Activated CD4-positive, CD25-positive, alpha-beta regulatory T cell treated with anti-CD3 and anti-CD28 coated beads, Interleukin-2, amount 50 U/mL, for 72 hours (primary cell): ENCODE results near the gene STN1.
"Not testable (repeated sequence)": the region's sequence is repeated elsewhere in the genome, so short reads cannot be mapped to it uniquely, and the experiment has no call there.

Source experiments
- DNase-seq: peaks from one replicate; pipeline ENCODE4 v3.0.0; 2021

Gene STN1

DNA sequence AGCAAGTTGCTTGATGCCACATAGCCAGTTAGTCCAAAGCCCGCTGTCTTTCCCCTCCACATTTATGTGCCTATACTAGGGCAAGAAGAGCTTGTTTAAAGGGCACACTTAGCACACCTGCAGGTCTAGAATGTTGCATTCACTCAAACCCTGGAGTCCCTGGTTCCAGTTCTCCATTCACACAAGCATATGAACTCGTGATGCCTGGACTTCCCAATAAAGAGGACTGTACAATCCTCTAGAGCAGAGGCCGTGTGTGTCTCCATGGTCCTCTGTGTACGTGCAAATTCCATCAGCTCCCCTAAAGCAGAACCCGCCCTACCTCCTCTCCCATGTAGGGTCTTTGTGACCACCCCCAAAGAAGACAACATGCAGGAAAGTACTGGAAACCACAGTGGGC lies 59.6 kb downstream of the STN1 start:
- DNase-seq = no peak

DNA sequence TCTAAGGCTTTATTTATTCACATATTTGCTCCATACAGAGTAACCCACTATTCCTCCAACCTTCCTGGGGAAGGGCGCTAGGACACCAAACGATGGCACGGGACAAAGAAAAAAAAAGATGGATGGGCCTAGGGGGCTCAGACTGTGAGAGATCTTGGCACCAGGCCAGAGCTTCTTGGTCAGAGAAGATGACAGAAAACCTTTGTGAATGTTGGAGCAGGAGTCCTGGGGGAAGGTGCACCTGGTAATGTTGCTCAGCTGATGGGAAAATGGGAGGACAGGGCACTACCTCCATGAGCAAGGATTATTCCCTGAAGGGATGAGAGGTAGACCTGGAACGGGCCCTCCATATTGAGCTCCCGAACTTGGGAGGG lies 61.2 kb downstream of the STN1 start:
- no peak for DNase-seq

DNA sequence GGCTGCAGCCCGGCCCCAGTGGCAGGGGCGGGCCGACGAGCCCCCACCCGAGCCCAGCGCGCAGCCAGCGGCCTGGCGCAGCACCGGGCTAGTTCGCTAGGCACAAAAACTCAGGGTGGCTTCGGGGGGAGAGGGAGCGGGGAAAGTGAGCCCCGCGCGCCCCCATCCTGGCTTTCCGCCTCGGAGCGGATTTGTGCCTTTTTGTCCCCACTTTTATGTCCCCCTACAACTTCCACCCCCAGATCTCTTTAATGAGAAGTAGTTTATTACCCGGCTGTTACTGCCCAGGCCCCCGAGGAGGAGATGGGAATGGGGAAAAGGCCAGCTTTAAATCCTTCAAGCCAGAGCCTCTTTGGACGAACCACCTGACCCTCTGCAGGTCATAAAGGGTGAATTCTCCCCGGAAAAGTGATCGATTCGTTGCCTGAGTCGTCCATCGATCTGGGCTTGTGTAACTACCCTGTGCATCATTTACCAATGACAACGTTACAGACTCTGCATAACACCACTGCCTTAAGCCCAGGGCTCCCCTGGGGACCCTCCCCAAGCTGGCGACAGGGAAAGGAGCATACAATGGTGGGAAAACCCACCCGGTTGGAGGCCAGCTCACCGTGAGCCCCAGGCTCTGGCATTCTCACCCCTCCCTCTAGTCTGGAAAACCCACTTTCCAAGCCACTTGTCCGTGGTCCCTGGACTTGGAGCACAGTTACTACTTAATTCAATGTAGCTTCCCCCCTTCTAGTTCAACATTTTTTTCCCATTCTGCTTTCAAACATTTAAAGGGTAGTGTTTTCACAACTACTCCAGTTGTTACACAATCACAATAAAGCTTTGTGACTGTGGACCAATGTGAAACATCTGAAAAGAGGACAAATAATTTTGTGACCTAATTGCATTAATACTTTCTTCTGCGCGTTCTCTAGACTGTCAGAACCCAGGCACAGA lies 61.9 kb downstream of the STN1 start:
- DNase-seq = no peak

DNA sequence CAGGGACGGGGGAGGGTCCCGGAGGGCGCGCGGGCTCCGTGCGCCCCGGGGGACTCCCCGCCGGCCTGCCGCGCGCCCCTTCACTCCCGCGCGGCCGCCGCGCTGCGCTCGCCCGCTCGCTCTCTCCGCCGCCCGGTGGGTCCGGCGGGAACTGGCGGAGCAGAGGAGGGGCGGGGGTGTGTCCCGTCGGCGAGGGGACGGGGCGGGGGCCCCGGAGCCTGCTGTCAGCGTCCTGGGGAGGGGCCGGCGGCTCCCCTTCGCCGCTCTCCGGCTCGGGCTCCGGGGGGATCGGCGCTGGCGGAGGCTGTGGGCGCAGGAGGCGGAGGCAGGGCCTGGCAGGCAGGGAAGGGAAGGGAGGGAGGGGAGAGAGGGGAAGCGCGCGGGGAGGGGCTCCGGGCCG lies 62.6 kb downstream of the STN1 start, which contains the start of gene SH3PXD2A:
SH3PXD2A (minus strand) TSS at position 153 of the 400 bp plus-strand sequence. CDS start 310 bp downstream, outside the sequence.
- DNase-seq = no peak

DNA sequence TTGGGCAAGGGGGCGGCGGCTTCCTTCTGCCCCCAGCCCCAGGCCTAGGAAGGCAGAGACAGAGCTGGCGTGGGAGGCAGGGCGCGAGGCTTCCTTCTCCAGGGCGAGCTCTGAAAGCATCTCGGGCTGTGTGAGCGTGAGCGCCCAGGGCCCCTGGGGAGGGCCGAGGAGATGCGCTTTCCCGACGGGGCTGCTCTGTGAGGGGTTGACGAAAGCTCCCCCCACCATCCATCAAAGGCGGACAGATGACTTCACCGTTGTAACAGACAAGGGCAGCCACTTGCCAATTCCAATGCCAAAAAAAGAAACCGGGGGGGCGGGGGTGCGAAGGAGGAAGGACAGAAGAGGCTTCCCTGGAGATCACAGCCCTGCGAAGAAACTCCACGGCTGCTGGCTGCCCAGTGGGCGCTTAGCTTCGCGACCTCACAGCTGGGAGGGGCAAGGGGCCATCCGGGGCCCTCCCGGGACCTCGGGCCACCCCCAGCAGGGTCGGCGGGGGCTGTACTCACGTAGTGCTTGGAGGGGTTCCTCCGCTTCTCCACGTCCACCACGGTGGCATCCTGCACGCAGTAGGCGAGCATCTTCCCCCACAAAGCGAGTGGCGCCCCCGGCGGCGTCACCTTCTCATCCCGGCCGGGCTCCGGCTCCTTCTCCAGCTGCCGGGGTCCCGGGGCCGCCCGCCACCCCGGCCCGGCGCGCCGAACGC lies 63.1 kb downstream of the STN1 start:
- no peak for DNase-seq

DNA sequence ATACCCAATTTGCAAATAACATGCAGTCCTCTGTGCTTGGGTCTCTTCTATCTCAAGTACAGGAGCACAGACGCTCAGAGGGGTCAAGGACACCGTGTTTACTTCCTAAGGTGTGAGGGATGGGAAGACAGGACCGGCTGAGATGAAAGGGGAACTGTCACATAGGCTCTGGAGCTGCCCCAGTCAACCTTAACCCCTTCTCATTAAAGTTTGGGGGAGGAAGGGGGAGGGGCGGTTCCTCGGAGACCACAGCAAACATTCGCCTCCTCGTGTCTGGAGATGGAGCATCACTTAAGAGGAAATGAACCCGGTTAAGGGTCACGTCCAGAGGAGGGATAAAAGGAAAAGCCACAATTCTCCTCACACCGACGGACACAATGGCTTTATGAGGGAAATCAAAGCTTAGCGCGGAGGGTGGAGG lies 63.7 kb downstream of the STN1 start:
- no peak for DNase-seq

DNA sequence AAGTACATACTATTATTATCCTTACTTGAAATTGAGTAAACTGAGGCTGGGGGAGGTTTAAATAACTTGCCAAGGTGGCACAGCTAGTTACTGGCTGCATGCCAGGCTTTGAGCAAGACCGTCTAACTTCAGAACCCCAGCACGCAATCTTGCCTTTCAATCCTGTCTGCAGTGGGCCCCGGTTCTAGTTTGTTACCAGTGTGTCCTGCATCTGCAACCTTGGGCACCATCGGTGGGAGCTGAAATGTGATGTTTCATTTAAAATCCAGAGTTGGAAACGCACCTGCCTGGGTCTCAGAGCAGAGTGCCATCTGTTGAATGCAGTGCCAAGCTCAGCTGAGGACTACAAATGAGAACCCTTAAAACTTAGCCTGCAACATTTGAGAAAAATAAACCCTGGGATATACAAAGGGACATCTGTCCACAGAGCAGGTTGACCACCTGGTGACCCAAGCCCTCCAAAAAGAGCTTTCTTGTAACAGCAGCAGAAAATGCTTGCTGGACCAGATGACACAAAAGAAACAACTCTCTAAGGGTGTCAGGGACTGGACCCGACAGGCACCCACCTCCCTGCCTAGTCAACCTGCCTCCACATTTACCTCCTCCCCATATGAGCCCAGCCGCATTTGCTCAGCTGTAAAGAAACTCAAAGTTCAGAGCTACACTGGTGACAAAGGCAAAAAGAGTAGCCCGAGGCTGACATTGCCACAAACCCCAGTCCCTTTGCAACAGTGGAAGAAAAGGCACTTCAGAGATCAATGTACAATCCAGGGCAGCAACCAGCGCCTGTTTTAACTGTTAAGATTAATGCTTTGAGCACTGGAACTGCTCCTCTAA lies 64.3 kb downstream of the STN1 start:
- DNase-seq = no peak

DNA sequence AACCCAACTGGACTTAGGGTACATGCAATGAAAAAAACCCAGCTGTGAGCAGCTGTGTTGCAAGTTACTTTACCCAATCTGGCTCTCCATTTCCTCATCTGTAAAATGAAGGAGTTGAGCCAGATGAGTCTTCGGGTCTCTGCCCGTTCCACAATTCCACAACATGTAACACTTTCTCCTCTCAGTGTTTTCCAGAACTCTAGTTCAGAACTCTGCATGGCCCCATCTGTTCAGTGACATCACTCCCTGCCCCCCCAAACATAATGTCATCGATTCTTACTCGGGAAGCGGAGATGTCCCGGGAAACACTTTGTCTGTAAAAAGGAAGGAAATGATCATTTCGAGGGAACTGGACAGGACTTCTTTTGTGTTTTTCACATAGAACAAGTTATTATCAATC lies 65.1 kb downstream of the STN1 start:
- no peak for DNase-seq

DNA sequence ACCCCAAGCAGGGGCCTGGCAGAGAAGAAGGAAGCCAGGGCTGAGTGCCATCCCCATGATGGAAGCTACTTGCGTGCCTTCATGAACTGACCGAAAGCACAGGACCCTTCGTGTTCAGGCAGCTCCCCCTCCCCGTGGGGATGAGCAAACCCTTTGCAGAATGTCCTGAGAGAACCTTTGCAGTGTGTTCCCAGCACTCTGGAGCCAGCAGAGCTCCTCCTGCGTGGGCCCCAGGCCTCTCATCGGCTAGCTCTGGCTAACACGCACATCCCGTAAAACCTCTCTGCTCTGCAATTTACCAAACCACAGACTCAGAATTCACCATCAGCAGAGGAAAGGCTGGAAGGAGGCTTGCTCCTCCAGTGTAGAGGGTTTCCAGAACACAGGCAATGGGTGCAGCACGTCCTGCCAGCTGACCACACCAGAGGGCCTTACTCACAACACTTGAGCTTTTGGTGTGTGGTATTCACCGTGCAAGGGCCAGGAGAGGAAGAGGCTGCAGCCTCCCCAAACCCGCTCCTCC lies 65.7 kb downstream of the STN1 start:
- no peak for DNase-seq

DNA sequence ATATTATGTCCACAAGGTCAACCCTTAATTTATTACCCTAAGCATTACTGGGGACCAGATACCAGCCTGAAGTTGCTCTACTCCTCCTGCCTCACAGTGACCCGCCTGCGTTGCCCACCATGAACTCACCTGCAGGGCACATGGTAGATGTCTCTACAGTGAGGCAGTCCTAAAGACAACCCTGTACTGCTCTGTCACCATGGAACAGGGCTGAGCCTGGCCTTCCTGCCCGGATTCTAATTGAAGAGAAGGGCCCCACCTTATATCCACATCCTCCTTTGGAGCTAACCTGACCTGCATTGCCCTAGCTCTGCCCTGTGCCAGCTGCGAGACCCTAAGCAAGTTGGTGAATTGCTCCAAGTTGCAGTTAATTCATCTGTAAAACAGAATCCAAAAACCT lies 66.7 kb downstream of the STN1 start:
- DNase-seq = no peak

DNA sequence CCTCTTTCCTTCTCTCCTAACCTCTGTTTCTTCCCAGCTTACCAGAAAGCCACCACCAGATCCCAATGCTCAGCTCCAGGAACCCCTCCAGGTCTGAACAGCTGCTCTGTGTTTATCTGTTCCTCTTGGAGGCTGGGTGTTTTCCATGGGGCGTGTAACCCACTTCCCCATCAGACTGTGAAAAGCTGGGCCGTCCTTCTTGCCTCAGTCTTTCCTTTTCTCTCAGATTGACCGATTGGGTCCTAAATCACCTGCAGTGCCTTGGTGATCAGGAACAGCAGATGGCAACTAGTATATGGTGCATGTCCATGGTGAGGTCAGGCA lies 67.5 kb downstream of the STN1 start:
- DNase-seq = no peak

DNA sequence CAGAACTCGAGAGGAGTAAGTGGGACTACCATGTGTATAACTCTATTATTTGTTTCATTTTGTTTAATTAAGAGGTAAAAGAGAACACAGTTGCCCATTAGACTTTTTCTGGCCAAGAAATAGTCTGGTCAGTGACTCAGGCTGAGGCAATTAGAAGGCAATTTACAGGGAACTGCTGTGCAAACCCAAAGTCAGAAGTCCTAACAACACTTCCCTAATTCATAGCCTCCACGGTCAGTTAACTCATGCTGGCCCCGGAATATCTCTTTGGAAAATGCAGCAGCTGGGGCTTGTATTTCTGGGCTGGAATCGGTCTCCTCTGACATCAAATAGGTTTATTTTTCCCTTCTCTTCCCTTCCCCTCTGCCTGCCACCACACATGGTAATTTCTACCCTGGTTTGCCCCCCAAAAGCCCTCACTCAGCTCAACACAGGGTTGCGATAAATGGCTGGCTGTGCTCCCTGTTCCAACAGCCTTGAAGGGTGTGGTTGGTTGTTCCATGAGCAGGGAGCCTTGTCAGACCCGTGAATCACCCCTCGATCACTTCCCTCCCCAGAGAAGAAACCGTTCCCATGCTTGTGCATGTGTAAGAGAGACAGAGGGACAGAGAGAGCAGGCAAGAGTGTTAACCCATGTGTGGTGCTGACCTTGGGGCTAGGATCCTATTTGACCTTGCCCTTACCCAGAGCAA lies 68.0 kb downstream of the STN1 start:
- no peak for DNase-seq

DNA sequence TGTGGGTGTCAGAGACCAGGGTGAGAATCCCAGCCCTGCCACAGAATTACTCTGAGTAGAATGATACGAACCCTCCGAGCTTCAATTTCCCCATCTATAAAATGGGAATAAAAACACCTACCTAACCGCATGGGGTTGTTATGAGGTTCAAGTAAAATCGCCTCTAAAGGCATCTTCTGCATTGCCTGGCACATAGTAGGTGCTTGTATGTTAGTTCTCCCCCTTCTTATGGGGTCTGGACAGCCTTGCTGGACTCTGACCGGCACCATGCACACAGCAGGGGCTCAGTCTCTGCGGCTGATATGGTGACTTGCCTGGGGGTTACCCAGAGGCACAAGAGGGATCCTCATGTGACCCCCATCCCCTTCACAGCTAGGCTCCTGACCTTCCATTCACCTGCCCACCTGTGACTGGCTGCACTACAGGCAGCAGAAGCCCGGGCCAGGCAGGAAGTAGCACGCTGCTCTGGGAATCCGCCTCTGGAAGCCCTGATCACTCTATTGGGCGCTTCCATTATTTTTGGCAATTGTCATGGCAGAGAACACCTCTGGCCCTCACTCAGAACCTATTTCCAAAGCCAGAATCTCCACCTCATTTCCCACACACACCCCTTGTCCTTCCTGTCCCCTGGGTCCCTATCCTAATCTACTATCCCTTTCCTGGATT lies 68.6 kb downstream of the STN1 start:
- no peak for DNase-seq

DNA sequence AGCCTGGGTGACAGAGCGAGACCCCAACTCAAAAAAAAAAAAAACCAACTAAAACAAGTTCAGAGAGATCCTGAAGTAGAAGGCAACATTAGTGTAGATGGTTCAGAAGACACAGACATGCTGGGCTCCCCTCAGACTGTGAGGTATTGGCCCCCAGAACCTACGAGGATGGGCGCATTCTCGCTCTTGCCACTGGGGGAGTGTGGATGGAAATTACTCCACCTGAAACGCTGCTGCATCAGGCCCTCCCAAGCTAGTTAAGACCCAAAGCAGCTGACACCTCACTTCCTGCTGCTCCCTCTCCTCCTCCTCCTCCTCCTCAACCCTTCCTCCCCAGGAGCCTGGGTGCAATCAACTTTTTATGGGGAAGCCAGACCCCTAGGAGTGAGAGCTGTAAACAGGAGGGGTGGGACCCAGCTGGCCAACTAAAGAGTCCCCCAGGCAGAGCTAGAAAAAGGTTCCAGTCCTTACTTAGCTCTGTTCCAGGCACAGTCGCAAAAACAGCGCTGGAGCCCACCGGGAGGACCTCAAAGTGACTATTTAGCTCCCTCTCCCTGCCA lies 70.0 kb downstream of the STN1 start:
- DNase-seq = no peak

DNA sequence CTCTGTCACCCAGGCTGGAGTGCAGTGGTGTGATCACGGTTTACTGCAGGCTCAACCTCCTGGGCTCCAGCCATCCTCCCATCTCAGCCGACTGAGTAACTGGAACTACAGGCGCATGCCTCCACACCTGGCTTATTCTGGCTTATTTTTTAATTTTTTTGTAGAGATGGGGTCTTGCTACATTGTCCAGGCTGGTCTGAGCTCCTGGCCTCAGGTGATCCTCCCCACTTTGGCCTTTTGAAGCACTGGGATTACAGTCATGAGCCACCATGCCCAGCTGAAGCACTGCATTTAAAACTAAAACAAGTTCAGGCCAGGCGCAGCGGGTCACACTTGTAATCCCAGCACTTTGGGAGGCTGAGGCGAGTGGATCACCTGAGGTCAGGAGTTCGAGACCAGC lies 70.6 kb downstream of the STN1 start:
- DNase-seq = no peak

DNA sequence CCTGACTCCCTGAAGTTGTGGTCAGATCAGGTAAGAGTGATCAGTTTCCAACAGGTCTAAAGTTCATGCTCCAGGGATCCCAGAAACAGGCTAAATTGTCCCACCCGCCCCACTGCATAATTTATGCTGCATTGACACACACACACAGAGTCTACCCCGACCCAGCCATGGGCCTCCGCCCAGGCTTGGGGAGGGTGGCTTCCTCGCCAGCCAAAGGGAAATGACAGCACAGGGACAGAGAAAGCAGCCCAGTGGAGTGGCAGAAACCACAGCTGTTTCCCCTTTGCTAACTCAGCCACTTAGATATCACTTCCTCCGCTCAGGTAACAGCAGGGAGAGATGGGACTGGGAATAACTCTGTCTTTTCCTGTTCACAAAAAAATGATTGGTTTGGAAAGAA lies 72.0 kb downstream of the STN1 start:
- DNase-seq = no peak

DNA sequence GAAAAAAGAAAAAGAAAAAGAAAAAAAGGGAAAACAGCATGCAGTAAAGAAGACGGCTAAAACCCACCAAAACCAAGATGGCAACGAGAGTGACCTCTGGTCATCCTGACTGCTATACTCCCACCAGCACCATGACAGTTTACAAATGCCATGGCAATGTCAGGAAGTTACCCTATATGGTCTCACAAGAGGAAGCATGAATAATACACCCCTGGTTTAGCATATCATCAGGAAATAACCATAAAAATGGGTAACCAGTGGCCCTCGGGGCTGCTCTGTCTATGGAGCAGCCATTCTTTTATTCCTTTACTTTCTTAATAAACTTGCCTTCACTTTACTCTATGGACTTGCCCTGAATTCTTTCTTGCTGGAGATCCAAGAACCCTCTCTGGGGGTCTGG lies 72.6 kb downstream of the STN1 start:
- DNase-seq = not testable (repeated sequence)

DNA sequence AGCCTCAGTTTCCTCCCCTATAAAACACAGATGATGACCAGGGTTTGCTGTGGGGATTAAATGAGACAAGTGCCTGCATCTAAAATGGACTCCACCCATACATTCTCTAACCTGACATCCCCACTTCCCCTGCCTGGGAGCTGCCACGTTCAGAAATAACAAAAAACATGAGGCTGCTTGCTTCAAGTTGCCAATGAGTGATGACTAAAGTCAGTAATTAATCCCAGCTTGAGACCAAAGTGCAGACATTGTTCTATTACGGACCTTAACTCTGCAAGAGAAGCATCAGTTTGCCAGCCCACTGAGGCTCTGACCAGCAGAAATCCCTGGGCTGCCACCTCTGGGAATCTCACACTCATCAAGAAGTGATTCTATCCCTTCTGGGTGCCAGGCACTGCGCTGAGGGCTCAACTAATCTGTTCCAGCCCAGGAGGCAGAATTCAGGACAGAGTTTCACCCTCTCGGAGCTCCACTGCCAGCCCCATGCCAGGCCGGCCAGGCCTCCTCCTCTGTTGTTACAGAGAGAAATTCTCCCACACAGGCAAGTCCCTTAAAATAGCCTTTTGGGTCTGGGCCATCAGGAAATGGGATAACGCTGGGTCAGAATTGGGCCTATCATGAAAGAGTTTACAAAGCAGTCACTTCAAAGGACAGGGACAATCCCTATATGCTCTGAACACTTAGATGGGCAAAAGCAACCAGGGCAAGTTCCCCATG lies 74.0 kb downstream of the STN1 start:
- no peak for DNase-seq

DNA sequence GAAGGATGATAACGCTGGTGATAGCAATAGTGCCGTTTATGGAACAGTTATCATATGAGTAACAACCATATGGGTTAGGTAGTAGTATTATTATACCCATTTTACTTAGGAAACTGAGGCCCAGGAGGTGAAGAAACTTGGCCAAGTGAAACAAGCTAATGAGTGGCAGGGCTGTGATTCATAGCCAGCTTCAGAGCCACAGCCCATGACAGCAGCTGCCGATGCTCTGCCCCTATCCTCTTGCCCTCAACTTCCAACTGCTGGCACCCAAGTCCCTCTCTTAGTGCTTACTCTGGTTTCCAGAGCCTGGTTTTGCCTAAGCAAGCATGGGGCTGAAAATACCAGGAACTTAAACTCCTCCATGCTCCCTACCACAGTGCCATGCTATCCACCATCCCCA lies 74.9 kb downstream of the STN1 start:
- no peak for DNase-seq

DNA sequence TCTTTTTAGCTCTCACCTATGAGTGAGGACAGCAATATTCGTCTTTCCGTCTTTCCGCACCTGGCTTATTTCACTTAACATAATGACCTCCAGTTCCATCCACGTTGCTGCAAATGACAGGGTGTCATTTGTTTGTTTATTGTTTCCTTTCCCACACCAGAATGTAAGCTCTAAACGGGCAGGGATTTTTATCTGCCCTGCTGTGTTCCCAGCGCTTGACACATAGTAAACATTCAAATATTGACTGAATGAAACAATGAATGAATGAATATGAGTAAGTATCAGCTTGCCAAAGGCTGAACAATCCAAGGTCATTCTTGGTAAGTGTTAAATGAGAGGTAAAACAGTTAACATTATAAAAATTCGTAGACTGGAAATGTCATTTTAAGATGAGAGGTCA lies 75.4 kb downstream of the STN1 start:
- no peak for DNase-seq

DNA sequence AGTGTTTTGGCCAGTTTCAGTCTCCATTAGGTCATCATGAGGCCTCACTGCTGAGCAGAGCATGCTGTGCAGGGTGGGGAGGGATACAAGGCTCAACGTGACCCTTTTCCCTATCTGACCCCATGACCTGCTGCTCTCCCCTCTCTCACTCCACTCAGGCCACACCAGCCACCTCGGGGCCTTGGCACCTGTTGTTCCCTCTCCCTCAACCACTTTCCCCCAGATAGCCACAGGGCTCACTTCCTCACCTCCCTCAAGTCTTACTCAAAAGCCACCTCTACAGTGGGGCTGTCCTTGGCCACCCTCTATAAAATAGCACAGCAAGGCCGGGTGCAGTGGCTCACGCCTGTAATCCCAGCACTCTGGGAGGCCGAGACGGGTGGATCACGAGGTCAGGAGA lies 76.5 kb downstream of the STN1 start:
- no peak for DNase-seq
